ENCODE data around the gene ANXA6. TPM values are rescaled to one million over a fixed set of nuclear protein-coding genes. Genes with fewer than 3 reads are reported as not detected.

The ANXA6 gene
- total RNA-seq, 1 donor from 2014 or later: 301 TPM

DNA sequence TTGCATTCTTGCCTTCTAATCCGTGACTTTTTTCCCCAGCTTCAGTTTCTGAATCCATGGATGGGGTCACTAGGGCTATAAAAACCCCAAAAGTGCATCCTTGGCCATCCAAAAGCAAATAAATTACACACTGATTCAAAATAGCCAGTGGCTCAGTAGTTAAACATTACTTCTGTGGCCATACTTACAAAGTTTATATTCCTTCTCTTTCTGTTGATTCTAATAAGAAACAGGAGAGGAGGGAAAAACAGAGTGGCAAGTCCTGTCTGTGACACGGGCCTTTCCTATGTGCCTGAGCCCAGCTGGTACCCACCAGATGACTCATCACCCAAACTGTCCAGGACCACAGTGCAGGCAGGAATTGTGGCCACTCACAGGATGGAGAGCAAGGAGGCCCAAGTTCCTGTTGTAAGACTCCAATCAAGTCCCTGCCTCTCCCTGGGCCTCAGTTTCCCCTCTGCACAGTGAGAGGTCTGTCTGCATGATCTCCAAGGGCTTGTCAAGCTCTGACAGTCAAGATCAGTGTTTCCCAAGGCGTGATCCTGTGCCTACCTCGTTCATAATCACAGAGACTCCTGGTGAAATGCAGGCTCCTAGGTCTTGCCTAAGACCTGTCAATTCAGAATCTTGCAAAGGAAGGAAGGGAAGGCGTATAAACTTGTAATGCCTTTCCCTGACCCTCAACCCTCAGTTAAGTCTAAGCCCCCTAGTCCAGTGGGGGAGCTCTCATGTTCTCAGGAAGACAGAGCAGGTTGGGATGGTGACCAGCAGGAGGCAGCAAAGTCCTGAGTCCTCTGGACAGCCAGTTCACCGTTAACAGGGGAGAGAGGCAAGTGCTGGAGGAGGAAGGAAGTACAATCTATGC lies 106.3 kb downstream of the ANXA6 start:
- Mint-ChIP-seq H3K4me1 (ENCODE audit: low read depth) (peaks cover 34% of the 10 kb centered on the region), H3K36me3 (ENCODE audit: low read depth) (peaks cover 66% of the 10 kb centered on the region), H3K27ac (peak overlapping the region; percentile 44), H3K27me3 (ENCODE audit: insufficient read depth) (no peaks in the 10 kb centered on the region), H3K9me3 (no peaks in the 10 kb centered on the region), H3K4me3 (no peak overlapping the region)
- DNase-seq (ENCODE audit: low spot score): peak; percentile 40
- intact Hi-C loops (cut with micrococcal nuclease): loop anchor here (1.0 to 5.0 kb wide), 3 partner anchors 46 to 114 kb away; no protein-coding TSS in a partner anchor

Other genes with a start within 250 kb of the ANXA6 start
- not detected in 2 replicates for gene GPX3, start 137.2 kb downstream of the ANXA6 start, total RNA-seq
- 287 and 304 TPM in 2 replicates for gene TNIP1, start 76.7 kb downstream of the ANXA6 start, total RNA-seq
- gene CCDC69, start 66.3 kb upstream of the ANXA6 start, total RNA-seq: 24.3 and 25.4 TPM in 2 replicates
- gene GM2A, start 95.4 kb upstream of the ANXA6 start, total RNA-seq: 16.9 and 21.1 TPM in 2 replicates
- gene SLC36A3, start 146.0 kb upstream of the ANXA6 start, total RNA-seq: not detected in 2 replicates
- gene SLC36A2, start 189.8 kb upstream of the ANXA6 start, total RNA-seq: not detected in 2 replicates